Measurements from ENCODE around the gene SIRT3. TPM values are rescaled to one million over a fixed set of nuclear protein-coding genes. Genes with fewer than 3 reads are reported as not detected.

Gene SIRT3
- total and polyA plus RNA-seq, 2 of the 13 experiments (the other 11 are each of a cell fraction or from before 2014, with no cell fraction given), result 15.1 to 18.2 TPM

- TF ChIP-seq LRRFIP1 (CRISPR knock-in tag; conservative IDR thresholded peaks at IDR 0.05), result no peak
- peak; percentile 74; the same call in 1 of the 2 replicates for TF ChIP-seq ZNF605 (CRISPR knock-in tag; IDR thresholded peaks at IDR 0.05)
- TF ChIP-seq ZFX (CRISPR knock-in tag; IDR thresholded peaks at IDR 0.05; ENCODE audit: low read depth), result peak; percentile 97
- TF ChIP-seq FOXO4 (CRISPR knock-in tag; conservative IDR thresholded peaks at IDR 0.05), result no peak
- peak; percentile 71; the same call in 1 of the 2 replicates for TF ChIP-seq ZNF451 (CRISPR knock-in tag; IDR thresholded peaks at IDR 0.05)
- TF ChIP-seq ZNF33B (CRISPR knock-in tag; IDR thresholded peaks at IDR 0.05), result peak; percentile 55; the same call in 1 of the 2 replicates
- 0 out of 2 replicates have a peak, but pooled peaks have one; percentile 46 for TF ChIP-seq ZNF773 (CRISPR knock-in tag; IDR thresholded peaks at IDR 0.05; ENCODE audit: borderline replicate concordance)
- TF ChIP-seq ZNF337 (CRISPR knock-in tag; IDR thresholded peaks at IDR 0.05; ENCODE audit: borderline replicate concordance, low read depth), result 0 out of 2 replicates have a peak, but pooled peaks have one; percentile 73
- TF ChIP-seq MED13 (CRISPR knock-in tag; IDR thresholded peaks at IDR 0.05), result peak; percentile 25; the same call in 1 of the 2 replicates
- no peak for TF ChIP-seq NR2F6 (IDR thresholded peaks at IDR 0.05)
- TF ChIP-seq NR2F6 (CRISPR knock-in tag; IDR thresholded peaks at IDR 0.05), result no peak
- peak; percentile 96 for TF ChIP-seq ZNF607 (CRISPR knock-in tag; IDR thresholded peaks at IDR 0.05; ENCODE audit: borderline replicate concordance)
- TF ChIP-seq NFKB2 (CRISPR knock-in tag; IDR thresholded peaks at IDR 0.05; ENCODE audit: borderline replicate concordance), result peak; percentile 69; the same call in 1 of the 2 replicates
- no peak for TF ChIP-seq HMGA1 (CRISPR knock-in tag; conservative IDR thresholded peaks at IDR 0.05)
- TF ChIP-seq HBP1 (CRISPR knock-in tag; IDR thresholded peaks at IDR 0.05; ENCODE audit: low read depth), result peak; percentile 66; the same call in 1 of the 2 replicates
- TF ChIP-seq E2F1 (CRISPR knock-in tag; IDR thresholded peaks at IDR 0.05), result peak; percentile 82
- TF ChIP-seq ZNF749 (CRISPR knock-in tag; IDR thresholded peaks at IDR 0.05; ENCODE audit: borderline replicate concordance), result no peak
- TF ChIP-seq PAX8 (CRISPR knock-in tag; IDR thresholded peaks at IDR 0.05; ENCODE audit: borderline replicate concordance), result no peak
- TF ChIP-seq PCBP1 (IDR thresholded peaks at IDR 0.05; ENCODE audit: borderline replicate concordance, low read depth, low read length), result peak; percentile 35; the same call in 1 of the 2 replicates
- TF ChIP-seq ZBTB2 (CRISPR knock-in tag; IDR thresholded peaks at IDR 0.05; ENCODE audit: low read depth), result peak; percentile 66; the same call in 1 of the 2 replicates
- peak; percentile 48; the same call in 1 of the 2 replicates for TF ChIP-seq ZNF768 (CRISPR knock-in tag; IDR thresholded peaks at IDR 0.05)
- peak; percentile 87 for TF ChIP-seq ZBTB38 (CRISPR knock-in tag; IDR thresholded peaks at IDR 0.05)
These were observed 28.8 kb downstream of the SIRT3 start, which contains the start of the genes BET1L and RIC8A (continued) for GRCh38 chr11:207208-207862.
